A673 (cell line): Measurements from ENCODE around the gene GRHL1.

Source experiments
- EZH2 ChIP-seq: fragments of 200-600 bp; sonication (generic); IDR thresholded peaks from 2 replicates; pipeline ENCODE4 v1.6.1; 2017; ENCODE audit warnings: borderline replicate concordance, low read depth, mild to moderate bottlenecking, mixed read lengths, antibody characterized with exemption, low read length; ENCODE audit not compliant: poor library complexity, severe bottlenecking
- TF ChIP-seq, protein P1 (sequence below): fragments of 300-800, 200-600 bp; sonication (generic); conservative IDR thresholded peaks from 2 replicates; pipeline ENCODE4 v1.5.1; 2017; ENCODE audit warnings: low read depth, mild to moderate bottlenecking, antibody characterized with exemption, low read length, moderate library complexity, mixed read lengths

DNA sequence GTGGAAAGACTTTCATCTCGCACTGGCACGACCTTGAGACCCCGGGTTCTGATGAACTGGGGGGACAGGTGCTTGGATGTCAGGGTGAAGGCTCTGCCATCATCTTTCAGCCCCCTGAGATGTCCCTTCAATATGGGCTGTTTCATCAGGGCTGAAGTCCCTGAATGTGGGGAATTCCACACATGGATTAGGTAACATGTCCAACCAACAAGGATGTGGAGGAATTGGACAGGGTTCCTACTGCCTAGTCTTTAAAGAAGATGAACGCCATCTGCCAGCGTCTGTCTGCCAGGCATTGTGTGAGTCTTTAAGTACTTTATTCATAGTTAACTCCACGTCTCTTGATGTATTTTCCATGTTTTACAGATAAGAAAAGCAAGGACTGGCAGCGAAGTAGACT is 5.9 kb upstream of the GRHL1 start:
- TF ChIP-seq, protein P1, sequence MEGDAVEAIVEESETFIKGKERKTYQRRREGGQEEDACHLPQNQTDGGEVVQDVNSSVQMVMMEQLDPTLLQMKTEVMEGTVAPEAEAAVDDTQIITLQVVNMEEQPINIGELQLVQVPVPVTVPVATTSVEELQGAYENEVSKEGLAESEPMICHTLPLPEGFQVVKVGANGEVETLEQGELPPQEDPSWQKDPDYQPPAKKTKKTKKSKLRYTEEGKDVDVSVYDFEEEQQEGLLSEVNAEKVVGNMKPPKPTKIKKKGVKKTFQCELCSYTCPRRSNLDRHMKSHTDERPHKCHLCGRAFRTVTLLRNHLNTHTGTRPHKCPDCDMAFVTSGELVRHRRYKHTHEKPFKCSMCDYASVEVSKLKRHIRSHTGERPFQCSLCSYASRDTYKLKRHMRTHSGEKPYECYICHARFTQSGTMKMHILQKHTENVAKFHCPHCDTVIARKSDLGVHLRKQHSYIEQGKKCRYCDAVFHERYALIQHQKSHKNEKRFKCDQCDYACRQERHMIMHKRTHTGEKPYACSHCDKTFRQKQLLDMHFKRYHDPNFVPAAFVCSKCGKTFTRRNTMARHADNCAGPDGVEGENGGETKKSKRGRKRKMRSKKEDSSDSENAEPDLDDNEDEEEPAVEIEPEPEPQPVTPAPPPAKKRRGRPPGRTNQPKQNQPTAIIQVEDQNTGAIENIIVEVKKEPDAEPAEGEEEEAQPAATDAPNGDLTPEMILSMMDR, result no peak
- TF ChIP-seq EZH2, result no peak
